HG03558 (cell line): ENCODE measurements around the gene PCSK5.
"Not testable (repeated sequence)": the region's sequence is repeated elsewhere in the genome, so short reads cannot be mapped to it uniquely, and the experiment has no call there.

Experiments
- ATAC-seq: cut with Tn5 transposase; IDR thresholded peaks from one replicate; pipeline ENCODE4 v1.9.1; 2021; ENCODE audit warnings: moderate number of reproducible peaks; ENCODE audit not compliant: unreplicated experiment; ENCODE audit errors: extremely low read depth

Gene PCSK5

GRCh38 chr9:75960551-75960950, 70.1 kb downstream of the PCSK5 start:
- no peak for ATAC-seq

GRCh38 chr9:75962013-75962661, 71.7 kb downstream of the PCSK5 start:
- no peak for ATAC-seq

- no peak for ATAC-seq
Observed at GRCh38 chr9:75962662-75963036, 72.2 kb downstream of the PCSK5 start.

GRCh38 chr9:75963321-75963720, 72.8 kb downstream of the PCSK5 start:
- not testable (repeated sequence) for ATAC-seq

GRCh38 chr9:75964427-75964826, 74.0 kb downstream of the PCSK5 start:
- no peak for ATAC-seq

GRCh38 chr9:75965231-75965630, 74.8 kb downstream of the PCSK5 start:
- no peak for ATAC-seq

GRCh38 chr9:75967556-75967955, 77.1 kb downstream of the PCSK5 start:
- ATAC-seq, result no peak

GRCh38 chr9:75974016-75974766, 83.7 kb downstream of the PCSK5 start:
- ATAC-seq, result no peak

- no peak for ATAC-seq
Observed at GRCh38 chr9:75975071-75975470, 84.6 kb downstream of the PCSK5 start.

- no peak for ATAC-seq
Observed at GRCh38 chr9:75976549-75976948, 86.1 kb downstream of the PCSK5 start.

GRCh38 chr9:75979362-75979761, 88.9 kb downstream of the PCSK5 start:
- ATAC-seq, result no peak

GRCh38 chr9:75983319-75984045, 93.0 kb downstream of the PCSK5 start:
- no peak for ATAC-seq

- ATAC-seq, result no peak
Observed at GRCh38 chr9:75985515-75985914, 95.0 kb downstream of the PCSK5 start.

GRCh38 chr9:75988663-75989062, 98.2 kb downstream of the PCSK5 start:
- ATAC-seq, result no peak

- ATAC-seq, result no peak
Observed at GRCh38 chr9:75990156-75990555, 99.7 kb downstream of the PCSK5 start.

- ATAC-seq, result no peak
Observed at GRCh38 chr9:75990576-75991304, 100.3 kb downstream of the PCSK5 start.

- ATAC-seq, result no peak
Observed at GRCh38 chr9:75992482-75993206, 102.2 kb downstream of the PCSK5 start.

- no peak for ATAC-seq
Observed at GRCh38 chr9:75993434-75993833, 103.0 kb downstream of the PCSK5 start.

GRCh38 chr9:75995066-75995465, 104.6 kb downstream of the PCSK5 start:
- no peak for ATAC-seq

- no peak for ATAC-seq
Observed at GRCh38 chr9:75996726-75997125, 106.3 kb downstream of the PCSK5 start.
